ENCODE results near the gene TTLL5.

TTLL5 gene

GRCh38 chr14:75742867-75743266 lies 81.8 kb downstream of the TTLL5 start:
- DNase-seq, result no peak

- no peak for DNase-seq
Observed at GRCh38 chr14:75747899-75748298, 86.9 kb downstream of the TTLL5 start.

- DNase-seq, result no peak
Observed at GRCh38 chr14:75748336-75748735, 87.3 kb downstream of the TTLL5 start.

GRCh38 chr14:75751296-75751695 lies 90.2 kb downstream of the TTLL5 start:
- no peak for DNase-seq

- DNase-seq, result no peak
Observed at GRCh38 chr14:75752086-75752485, 91.0 kb downstream of the TTLL5 start.

GRCh38 chr14:75752907-75753594 lies 92.0 kb downstream of the TTLL5 start:
- DNase-seq, result no peak

GRCh38 chr14:75753696-75754095 lies 92.7 kb downstream of the TTLL5 start:
- no peak for DNase-seq

- no peak for DNase-seq
Observed at GRCh38 chr14:75757644-75758402, 96.8 kb downstream of the TTLL5 start.

GRCh38 chr14:75764020-75764419 lies 103.0 kb downstream of the TTLL5 start:
- no peak for DNase-seq

GRCh38 chr14:75769047-75769685 lies 108.1 kb downstream of the TTLL5 start:
- no peak for DNase-seq

- DNase-seq, result no peak
Observed at GRCh38 chr14:75770635-75771034, 109.6 kb downstream of the TTLL5 start.

GRCh38 chr14:75771595-75771994 lies 110.5 kb downstream of the TTLL5 start:
- DNase-seq, result no peak

- no peak for DNase-seq
Observed at GRCh38 chr14:75773046-75773445, 112.0 kb downstream of the TTLL5 start.

- DNase-seq, result no peak
Observed at GRCh38 chr14:75781096-75781495, 120.0 kb downstream of the TTLL5 start.

- DNase-seq, result no peak
Observed at GRCh38 chr14:75783184-75783583, 122.1 kb downstream of the TTLL5 start.

GRCh38 chr14:75783602-75784313 lies 122.7 kb downstream of the TTLL5 start:
- DNase-seq, result no peak

- no peak for DNase-seq
Observed at GRCh38 chr14:75784314-75784686, 123.3 kb downstream of the TTLL5 start.

- DNase-seq, result no peak
Observed at GRCh38 chr14:75793806-75794205, 132.8 kb downstream of the TTLL5 start.

- DNase-seq, result no peak
Observed at GRCh38 chr14:75794615-75795038, 133.6 kb downstream of the TTLL5 start.

GRCh38 chr14:75800792-75801191 lies 139.7 kb downstream of the TTLL5 start:
- no peak for DNase-seq

- no peak for DNase-seq
Observed at GRCh38 chr14:75802486-75802885, 141.4 kb downstream of the TTLL5 start.

GRCh38 chr14:75803765-75804164 lies 142.7 kb downstream of the TTLL5 start:
- DNase-seq, result no peak

- no peak for DNase-seq
Observed at GRCh38 chr14:75804570-75805275, 143.7 kb downstream of the TTLL5 start.
